ENCODE data around the gene PSMB7.

DNA sequence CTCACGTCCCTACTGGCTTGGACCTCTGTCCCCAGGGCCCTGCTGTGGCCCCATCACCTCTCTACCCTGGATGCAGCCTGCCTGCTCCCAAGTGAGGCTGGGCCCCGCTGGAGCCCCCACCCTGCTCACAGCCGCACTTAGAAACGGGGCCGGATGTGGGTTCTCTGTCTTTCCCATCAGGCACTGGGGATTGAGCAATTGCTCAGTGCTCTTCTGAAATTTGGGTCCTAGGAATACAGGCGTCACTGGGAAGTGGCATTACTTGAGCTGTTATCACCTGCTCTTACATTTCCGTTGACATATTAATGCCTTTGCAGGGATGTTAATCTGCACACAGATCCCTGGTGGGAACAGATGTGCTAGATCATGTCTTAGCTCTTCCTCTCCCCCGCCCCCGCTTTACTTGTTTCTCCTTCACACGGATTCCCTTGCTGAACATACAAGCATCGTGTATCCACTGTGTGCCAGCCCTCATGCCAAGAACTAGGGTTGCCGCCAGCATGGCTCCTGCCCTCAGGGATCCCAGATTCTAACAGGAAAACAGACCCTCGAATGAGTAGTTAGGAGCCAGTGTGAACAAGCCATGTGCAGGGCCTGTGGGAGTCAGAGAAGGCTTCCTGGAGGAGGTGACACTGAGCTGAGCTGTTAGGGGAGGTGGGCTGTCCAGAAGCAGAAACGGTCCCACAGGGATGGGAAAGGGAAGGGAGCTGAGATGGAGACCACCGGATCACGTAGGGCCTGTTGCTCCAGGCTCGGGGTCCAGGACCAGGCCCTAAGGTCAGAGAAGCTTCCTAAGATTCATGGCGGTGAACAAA, 92.4 kb downstream of the PSMB7 start:
- TF ChIP-seq EZH2phosphoT487 (IDR thresholded peaks at IDR 0.05; ENCODE audit: borderline replicate concordance, low read depth, low read length) = no peak
- TF ChIP-seq, protein P1, sequence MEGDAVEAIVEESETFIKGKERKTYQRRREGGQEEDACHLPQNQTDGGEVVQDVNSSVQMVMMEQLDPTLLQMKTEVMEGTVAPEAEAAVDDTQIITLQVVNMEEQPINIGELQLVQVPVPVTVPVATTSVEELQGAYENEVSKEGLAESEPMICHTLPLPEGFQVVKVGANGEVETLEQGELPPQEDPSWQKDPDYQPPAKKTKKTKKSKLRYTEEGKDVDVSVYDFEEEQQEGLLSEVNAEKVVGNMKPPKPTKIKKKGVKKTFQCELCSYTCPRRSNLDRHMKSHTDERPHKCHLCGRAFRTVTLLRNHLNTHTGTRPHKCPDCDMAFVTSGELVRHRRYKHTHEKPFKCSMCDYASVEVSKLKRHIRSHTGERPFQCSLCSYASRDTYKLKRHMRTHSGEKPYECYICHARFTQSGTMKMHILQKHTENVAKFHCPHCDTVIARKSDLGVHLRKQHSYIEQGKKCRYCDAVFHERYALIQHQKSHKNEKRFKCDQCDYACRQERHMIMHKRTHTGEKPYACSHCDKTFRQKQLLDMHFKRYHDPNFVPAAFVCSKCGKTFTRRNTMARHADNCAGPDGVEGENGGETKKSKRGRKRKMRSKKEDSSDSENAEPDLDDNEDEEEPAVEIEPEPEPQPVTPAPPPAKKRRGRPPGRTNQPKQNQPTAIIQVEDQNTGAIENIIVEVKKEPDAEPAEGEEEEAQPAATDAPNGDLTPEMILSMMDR (conservative IDR thresholded peaks at IDR 0.05; ENCODE audit: low read length) = no peak
